ENCODE measurements around the gene HIPK2.

Gene HIPK2

DNA sequence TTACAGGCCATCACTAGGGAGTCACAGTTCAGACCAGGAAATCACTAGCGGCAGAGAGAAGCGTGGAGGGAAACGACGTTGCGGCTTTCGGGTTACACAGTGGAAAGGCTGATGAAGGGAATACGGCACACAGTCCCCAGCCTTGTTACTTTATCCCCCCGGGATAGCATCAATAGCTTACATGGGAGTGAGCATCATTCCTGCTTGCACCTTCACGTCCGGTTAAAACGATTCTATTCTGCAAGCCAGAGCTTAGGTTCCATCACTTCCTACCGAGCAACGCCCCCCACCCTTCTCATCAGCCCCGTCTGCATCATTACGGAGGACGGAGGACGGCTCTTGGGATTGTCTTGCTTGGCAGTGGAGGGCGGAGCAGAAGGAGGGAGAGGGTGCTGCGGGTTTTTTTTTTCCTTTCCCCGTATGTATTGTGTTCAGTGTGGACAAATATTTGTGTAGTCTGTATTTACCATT is 129.4 kb downstream of the HIPK2 start:
- no peak overlapping the region for H3K9ac ChIP-seq (ENCODE audit: low read length in 2 of 2)
- no peak overlapping the region for H3K27ac ChIP-seq (ENCODE audit: low read length)
- H3K4me3 ChIP-seq (ENCODE audit: low read length in 2 of 2), result no peak overlapping the region
- peaks cover 8% of the 10 kb centered on the region for H3K4me1 ChIP-seq (ENCODE audit: control insufficient read depth, insufficient read depth, low read length)
- H3K36me3 ChIP-seq (ENCODE audit: control insufficient read depth in 2 of 2, insufficient read depth in 2 of 2, low read length in 2 of 2), result no peaks in the 10 kb centered on the region
- H3K27me3 ChIP-seq (ENCODE audit: control insufficient read depth in 1 of 2, insufficient read depth in 2 of 2, low read length in 2 of 2), result no peaks in the 10 kb centered on the region
- H3K9me3 ChIP-seq (ENCODE audit: control insufficient read depth in 2 of 2, low read length in 2 of 2), result no peaks in the 10 kb centered on the region

DNA sequence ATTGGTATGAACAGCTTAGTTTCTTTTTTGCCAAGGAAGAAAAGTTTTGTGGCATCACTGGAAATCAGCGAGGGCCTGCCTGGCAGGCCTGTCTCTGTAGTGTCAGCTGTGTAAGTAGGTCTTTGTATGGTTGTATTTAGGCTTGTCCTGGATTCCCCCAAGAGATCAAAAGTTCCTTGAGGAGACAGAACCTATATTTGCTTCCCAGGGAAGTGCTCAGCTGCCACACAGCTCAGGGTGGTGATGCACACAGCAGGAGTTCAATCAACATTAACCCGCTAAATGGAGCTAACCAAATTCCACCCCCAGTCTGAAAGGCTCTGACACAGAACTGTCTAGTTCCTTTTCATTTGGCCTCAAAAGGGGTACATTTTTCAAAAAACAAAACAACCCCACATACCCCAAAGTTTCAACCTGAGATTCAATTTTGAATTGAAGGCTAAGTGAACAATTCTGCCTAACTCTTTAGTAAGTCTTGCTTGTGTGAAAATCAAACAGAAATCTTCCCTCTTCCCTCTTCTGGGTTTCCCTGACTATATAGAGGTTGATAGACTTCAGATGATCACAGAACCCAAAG is 129.9 kb downstream of the HIPK2 start:
- no peaks in the 10 kb centered on the region for H3K27me3 ChIP-seq (ENCODE audit: control insufficient read depth in 1 of 2, insufficient read depth in 2 of 2, low read length in 2 of 2)
- H3K27ac ChIP-seq (ENCODE audit: low read length), result no peak overlapping the region
- peaks cover 8% of the 10 kb centered on the region for H3K4me1 ChIP-seq (ENCODE audit: control insufficient read depth, insufficient read depth, low read length)
- no peak overlapping the region for H3K4me3 ChIP-seq (ENCODE audit: low read length in 2 of 2)
- H3K36me3 ChIP-seq (ENCODE audit: control insufficient read depth in 2 of 2, insufficient read depth in 2 of 2, low read length in 2 of 2), result peaks cover 0 to 2% of the 10 kb centered on the region in 2 donors
- no peak overlapping the region for H3K9ac ChIP-seq (ENCODE audit: low read length in 2 of 2)
- H3K9me3 ChIP-seq (ENCODE audit: control insufficient read depth in 2 of 2, low read length in 2 of 2), result no peaks in the 10 kb centered on the region

DNA sequence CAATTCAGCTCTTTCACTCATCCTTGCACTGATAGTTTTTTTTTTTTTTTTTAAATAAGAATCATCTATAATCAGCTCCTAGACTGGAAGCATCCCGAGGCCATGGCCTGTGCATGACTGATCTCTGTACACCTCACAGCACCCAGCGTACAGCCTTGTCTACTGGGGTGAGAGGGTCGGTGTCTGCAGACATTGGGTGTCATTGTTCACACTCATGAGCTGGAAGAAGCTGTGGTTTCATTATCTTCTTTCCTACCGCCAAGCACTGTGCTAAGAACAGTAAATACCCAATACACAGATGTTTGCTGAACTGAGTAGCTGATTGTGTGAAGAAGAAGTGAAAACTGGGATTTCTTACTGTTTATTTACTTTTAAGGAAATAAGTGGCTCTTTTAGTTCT is 130.7 kb downstream of the HIPK2 start:
- H3K4me1 ChIP-seq (ENCODE audit: control insufficient read depth, insufficient read depth, low read length), result peaks cover 8% of the 10 kb centered on the region
- H3K9ac ChIP-seq (ENCODE audit: low read length in 2 of 2), result no peak overlapping the region
- H3K9me3 ChIP-seq (ENCODE audit: control insufficient read depth in 2 of 2, low read length in 2 of 2), result no peaks in the 10 kb centered on the region
- H3K27ac ChIP-seq (ENCODE audit: low read length), result no peak overlapping the region
- H3K4me3 ChIP-seq (ENCODE audit: low read length in 2 of 2), result no peak overlapping the region
- H3K27me3 ChIP-seq (ENCODE audit: control insufficient read depth in 1 of 2, insufficient read depth in 2 of 2, low read length in 2 of 2), result no peaks in the 10 kb centered on the region
- peaks cover 0 to 2% of the 10 kb centered on the region in 2 donors for H3K36me3 ChIP-seq (ENCODE audit: control insufficient read depth in 2 of 2, insufficient read depth in 2 of 2, low read length in 2 of 2)

DNA sequence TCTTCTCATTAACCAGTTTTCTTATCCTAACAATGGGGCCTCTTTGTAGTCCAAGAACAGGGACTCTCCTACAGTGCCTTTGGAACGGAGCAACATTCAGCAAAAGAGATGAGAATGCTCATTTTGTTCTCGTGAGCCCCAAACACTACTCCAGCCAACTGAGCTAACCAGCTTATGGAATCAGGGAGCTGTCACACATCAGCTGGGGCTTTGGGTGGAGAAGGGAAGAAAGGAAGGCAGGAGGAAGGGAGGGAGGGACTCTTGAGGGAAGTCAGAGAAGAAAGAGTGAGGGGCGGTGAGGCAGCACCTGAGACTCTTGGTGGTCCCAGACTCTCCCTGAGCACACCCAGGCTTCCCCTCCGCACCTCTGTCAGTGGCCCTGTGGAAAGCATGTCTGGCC is 131.2 kb downstream of the HIPK2 start:
- Histone ChIP-seq H3K9me3 (ENCODE audit: control insufficient read depth in 2 of 2, low read length in 2 of 2) (no peaks in the 10 kb centered on the region), H3K4me1 (ENCODE audit: control insufficient read depth, insufficient read depth, low read length) (peaks cover 8% of the 10 kb centered on the region), H3K4me3 (ENCODE audit: low read length in 2 of 2) (no peak overlapping the region), H3K36me3 (ENCODE audit: control insufficient read depth in 2 of 2, insufficient read depth in 2 of 2, low read length in 2 of 2) (peaks cover 0 to 2% of the 10 kb centered on the region in 2 donors), H3K9ac (ENCODE audit: low read length in 2 of 2) (no peak overlapping the region), H3K27me3 (ENCODE audit: control insufficient read depth in 1 of 2, insufficient read depth in 2 of 2, low read length in 2 of 2) (no peaks in the 10 kb centered on the region), H3K27ac (ENCODE audit: low read length) (no peak overlapping the region)

DNA sequence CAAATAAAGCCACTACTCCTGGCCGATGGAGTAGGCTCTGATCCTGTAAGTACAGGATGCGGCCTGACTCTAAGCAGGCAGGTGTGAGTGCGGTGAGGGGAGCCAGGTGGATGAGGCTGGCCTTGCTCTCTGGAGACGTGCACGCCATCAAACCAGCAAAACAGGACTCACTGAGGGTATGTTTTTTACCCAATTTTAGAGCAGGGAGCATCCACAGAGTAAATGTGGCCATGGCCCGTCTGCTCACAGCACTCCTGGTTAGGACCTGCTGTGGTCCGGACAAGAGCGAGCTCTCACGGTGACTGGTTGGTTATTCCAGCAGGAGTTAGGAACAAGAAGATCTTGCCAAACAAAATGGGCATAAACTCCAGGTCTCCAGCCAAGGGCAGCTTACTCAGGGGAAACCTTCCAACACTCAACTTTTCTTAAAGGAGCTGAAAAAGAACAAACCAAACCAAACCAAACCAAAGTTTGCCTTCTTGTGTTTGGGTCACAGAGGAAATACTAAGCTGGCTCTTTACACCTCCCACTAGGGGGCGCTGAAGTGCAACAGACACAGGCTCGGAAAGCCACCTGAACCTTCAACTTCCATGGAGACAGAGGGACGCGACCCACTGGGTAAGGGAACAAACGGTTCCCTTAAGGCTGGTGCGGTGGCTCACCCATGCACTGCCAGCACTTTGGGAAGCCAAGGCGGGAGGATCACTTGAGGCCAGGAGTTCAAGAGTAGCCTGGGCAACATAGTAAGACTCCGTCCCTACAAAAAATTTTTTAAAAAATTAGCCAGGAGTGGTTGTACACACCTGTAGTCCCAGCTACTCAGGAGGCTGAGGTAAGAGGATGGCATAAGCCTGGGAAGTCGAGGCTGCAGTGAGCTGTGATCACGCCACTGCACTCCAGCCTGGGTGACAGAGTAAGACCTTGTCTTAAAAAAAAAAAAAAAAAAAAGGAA is 131.9 kb downstream of the HIPK2 start:
- H3K4me3 ChIP-seq (ENCODE audit: low read length in 2 of 2), result no peak overlapping the region
- no peak overlapping the region for H3K9ac ChIP-seq (ENCODE audit: low read length in 2 of 2)
- peaks cover 5% of the 10 kb centered on the region for H3K4me1 ChIP-seq (ENCODE audit: control insufficient read depth, insufficient read depth, low read length)
- no peaks in the 10 kb centered on the region for H3K9me3 ChIP-seq (ENCODE audit: control insufficient read depth in 2 of 2, low read length in 2 of 2)
- H3K27ac ChIP-seq (ENCODE audit: low read length), result no peak overlapping the region
- peaks cover 0 to 2% of the 10 kb centered on the region in 2 donors for H3K36me3 ChIP-seq (ENCODE audit: control insufficient read depth in 2 of 2, insufficient read depth in 2 of 2, low read length in 2 of 2)
- H3K27me3 ChIP-seq (ENCODE audit: control insufficient read depth in 1 of 2, insufficient read depth in 2 of 2, low read length in 2 of 2), result no peaks in the 10 kb centered on the region

DNA sequence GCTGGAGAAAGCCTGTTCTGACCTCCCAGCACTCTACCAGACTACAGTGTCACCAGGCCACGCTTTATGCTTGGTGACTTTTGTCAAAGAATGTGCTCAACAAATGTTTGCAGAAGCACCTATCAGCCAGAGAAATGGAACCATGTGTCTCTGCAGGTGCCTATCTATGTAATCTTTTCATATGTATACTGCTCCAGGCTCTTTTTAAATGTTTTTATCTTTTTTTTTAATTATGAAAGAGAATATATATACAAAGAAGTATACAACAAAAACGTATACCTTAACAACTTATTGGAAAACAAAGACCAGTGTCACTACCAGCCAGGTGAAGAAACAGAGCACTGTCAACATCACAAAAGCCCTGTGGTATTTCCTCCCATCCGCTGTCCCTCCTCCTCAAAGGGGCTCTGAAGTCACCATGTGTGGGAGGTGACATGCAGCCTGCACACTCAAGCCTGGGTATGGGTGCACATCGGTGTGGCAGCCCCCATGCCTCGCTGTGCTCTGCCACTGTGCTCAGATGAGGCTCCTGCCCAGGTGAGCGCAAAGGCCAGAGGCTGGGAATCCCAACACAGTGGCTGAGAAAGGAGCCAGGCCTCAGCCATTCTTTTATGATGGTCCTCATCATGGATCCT is 133.7 kb downstream of the HIPK2 start:
- Histone ChIP-seq H3K36me3 (ENCODE audit: control insufficient read depth in 2 of 2, insufficient read depth in 2 of 2, low read length in 2 of 2) (peaks cover 0 to 2% of the 10 kb centered on the region in 2 donors), H3K4me1 (ENCODE audit: control insufficient read depth, insufficient read depth, low read length) (no peaks in the 10 kb centered on the region), H3K4me3 (ENCODE audit: low read length in 2 of 2) (no peak overlapping the region), H3K27ac (ENCODE audit: low read length) (no peak overlapping the region), H3K9me3 (ENCODE audit: control insufficient read depth in 2 of 2, low read length in 2 of 2) (no peaks in the 10 kb centered on the region), H3K9ac (ENCODE audit: low read length in 2 of 2) (no peak overlapping the region), H3K27me3 (ENCODE audit: control insufficient read depth in 1 of 2, insufficient read depth in 2 of 2, low read length in 2 of 2) (no peaks in the 10 kb centered on the region)

DNA sequence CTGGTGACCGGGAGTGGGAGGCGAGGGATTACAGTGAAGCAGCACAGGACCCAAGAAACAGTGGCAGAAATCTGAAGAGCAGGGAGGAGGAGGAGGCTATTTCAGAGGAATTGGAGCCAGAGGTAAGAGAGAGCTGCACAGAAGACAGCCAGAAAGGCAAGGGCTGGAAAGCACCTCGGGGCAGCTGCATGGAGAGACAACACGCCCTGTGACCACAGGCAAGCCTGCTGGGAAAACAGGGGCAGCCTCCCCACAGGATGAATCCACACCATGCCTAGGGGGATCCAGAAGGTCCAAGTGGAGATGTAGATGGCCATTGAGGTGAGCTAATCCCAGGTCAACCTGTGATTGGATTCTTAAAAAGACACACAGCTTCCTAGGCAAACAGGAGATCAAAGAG is 135.5 kb downstream of the HIPK2 start:
- H3K27me3 ChIP-seq (ENCODE audit: control insufficient read depth in 1 of 2, insufficient read depth in 2 of 2, low read length in 2 of 2), result no peaks in the 10 kb centered on the region
- H3K9me3 ChIP-seq (ENCODE audit: control insufficient read depth in 2 of 2, low read length in 2 of 2), result no peaks in the 10 kb centered on the region
- H3K27ac ChIP-seq (ENCODE audit: low read length), result no peak overlapping the region
- no peak overlapping the region for H3K4me3 ChIP-seq (ENCODE audit: low read length in 2 of 2)
- no peak overlapping the region for H3K9ac ChIP-seq (ENCODE audit: low read length in 2 of 2)
- H3K4me1 ChIP-seq (ENCODE audit: control insufficient read depth, insufficient read depth, low read length), result no peaks in the 10 kb centered on the region
- peaks cover 0 to 2% of the 10 kb centered on the region in 2 donors for H3K36me3 ChIP-seq (ENCODE audit: control insufficient read depth in 2 of 2, insufficient read depth in 2 of 2, low read length in 2 of 2)

DNA sequence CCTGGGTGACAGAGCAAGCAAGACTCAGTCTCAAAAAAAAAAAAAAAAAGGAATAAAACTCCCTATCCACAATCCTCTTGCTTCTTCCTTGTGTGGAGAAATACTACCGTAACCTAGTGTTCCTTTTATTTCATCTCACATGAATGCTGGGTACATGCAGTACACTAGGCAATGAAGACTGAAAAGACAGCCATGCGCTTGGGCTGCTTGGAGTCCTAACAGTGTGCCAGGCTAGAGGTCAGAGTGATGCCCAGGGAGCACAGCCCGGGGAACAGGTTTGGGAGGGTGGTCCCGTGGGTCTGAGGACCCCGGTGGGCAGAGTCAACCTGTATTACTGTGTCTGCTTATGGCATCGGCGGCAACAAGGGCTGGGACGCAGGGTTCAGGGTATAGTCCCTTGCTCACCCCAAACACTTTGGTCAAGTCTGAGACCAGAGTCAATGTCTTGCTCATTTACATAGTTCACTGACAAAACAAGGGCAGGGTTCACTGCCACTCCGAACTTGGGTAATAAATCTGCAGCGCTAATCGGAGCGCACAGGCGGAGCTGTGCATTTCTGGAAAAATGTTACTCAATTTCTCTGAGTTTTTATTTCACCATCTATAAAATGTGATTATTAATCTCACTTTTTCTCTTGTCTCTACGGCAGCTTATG is 136.3 kb downstream of the HIPK2 start:
- H3K27me3 ChIP-seq (ENCODE audit: control insufficient read depth in 1 of 2, insufficient read depth in 2 of 2, low read length in 2 of 2), result no peaks in the 10 kb centered on the region
- H3K27ac ChIP-seq (ENCODE audit: low read length), result no peak overlapping the region
- no peak overlapping the region for H3K4me3 ChIP-seq (ENCODE audit: low read length in 2 of 2)
- H3K9me3 ChIP-seq (ENCODE audit: control insufficient read depth in 2 of 2, low read length in 2 of 2), result no peaks in the 10 kb centered on the region
- H3K36me3 ChIP-seq (ENCODE audit: control insufficient read depth in 2 of 2, insufficient read depth in 2 of 2, low read length in 2 of 2), result peaks cover 0 to 2% of the 10 kb centered on the region in 2 donors
- H3K9ac ChIP-seq (ENCODE audit: low read length in 2 of 2), result no peak overlapping the region
- H3K4me1 ChIP-seq (ENCODE audit: control insufficient read depth, insufficient read depth, low read length), result no peaks in the 10 kb centered on the region

DNA sequence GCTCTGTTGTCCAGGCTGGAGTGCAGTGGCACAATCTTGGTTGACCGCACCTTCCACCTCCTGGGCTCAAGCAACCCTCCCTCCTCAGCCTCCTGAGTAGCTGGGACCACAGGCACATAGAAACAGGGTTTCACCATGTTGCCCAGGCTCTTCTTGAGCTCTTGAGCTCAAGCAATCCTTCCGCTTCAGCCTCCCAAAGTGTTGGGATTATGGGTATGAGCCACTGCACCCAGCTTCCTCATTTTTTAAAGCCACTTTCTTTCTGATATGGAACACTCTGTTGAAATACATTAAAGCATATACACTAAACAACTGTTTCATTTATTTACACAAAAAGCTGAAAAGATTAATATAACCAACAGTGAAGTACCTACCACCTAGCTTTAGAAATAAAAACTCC is 137.1 kb downstream of the HIPK2 start:
- Histone ChIP-seq H3K36me3 (ENCODE audit: control insufficient read depth in 2 of 2, insufficient read depth in 2 of 2, low read length in 2 of 2) (peaks cover 0 to 2% of the 10 kb centered on the region in 2 donors), H3K9me3 (ENCODE audit: control insufficient read depth in 2 of 2, low read length in 2 of 2) (no peaks in the 10 kb centered on the region), H3K4me3 (ENCODE audit: low read length in 2 of 2) (no peak overlapping the region), H3K27ac (ENCODE audit: low read length) (no peak overlapping the region), H3K9ac (ENCODE audit: low read length in 2 of 2) (no peak overlapping the region), H3K27me3 (ENCODE audit: control insufficient read depth in 1 of 2, insufficient read depth in 2 of 2, low read length in 2 of 2) (no peaks in the 10 kb centered on the region), H3K4me1 (ENCODE audit: control insufficient read depth, insufficient read depth, low read length) (no peaks in the 10 kb centered on the region)

DNA sequence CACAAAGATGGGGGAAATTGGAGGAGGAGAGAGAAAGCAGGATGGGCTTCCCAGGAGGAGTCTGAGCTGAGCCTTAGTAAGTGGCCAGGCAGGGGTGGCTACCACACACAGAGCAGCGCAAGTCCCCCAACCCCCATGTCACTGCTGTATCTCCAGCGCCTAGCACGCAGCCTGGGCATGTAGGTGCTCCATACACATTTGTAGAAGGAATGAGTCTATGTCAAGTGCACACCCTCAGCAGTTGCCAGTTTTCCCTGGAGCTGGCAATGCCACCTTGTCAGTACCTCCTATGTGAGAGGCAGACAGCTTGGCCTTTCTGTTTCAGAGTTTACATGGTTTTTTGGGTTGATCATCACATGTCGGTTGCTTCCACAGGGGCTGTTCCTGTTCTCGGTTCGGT is 138.2 kb downstream of the HIPK2 start:
- Histone ChIP-seq H3K27me3 (ENCODE audit: control insufficient read depth in 1 of 2, insufficient read depth in 2 of 2, low read length in 2 of 2) (no peaks in the 10 kb centered on the region), H3K36me3 (ENCODE audit: control insufficient read depth in 2 of 2, insufficient read depth in 2 of 2, low read length in 2 of 2) (peaks cover 0 to 2% of the 10 kb centered on the region in 2 donors), H3K4me1 (ENCODE audit: control insufficient read depth, insufficient read depth, low read length) (no peaks in the 10 kb centered on the region), H3K27ac (ENCODE audit: low read length) (no peak overlapping the region), H3K9ac (ENCODE audit: low read length in 2 of 2) (no peak overlapping the region), H3K9me3 (ENCODE audit: control insufficient read depth in 2 of 2, low read length in 2 of 2) (no peaks in the 10 kb centered on the region), H3K4me3 (ENCODE audit: low read length in 2 of 2) (no peak overlapping the region)

Data from stomach smooth muscle (tissue), 2 donors.